ENCODE data around the gene S1PR5.
"Not testable (repeated sequence)": the region's sequence is repeated elsewhere in the genome, so short reads cannot be mapped to it uniquely, and the experiment has no call there.

The S1PR5 gene, protein sequence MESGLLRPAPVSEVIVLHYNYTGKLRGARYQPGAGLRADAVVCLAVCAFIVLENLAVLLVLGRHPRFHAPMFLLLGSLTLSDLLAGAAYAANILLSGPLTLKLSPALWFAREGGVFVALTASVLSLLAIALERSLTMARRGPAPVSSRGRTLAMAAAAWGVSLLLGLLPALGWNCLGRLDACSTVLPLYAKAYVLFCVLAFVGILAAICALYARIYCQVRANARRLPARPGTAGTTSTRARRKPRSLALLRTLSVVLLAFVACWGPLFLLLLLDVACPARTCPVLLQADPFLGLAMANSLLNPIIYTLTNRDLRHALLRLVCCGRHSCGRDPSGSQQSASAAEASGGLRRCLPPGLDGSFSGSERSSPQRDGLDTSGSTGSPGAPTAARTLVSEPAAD

DNA sequence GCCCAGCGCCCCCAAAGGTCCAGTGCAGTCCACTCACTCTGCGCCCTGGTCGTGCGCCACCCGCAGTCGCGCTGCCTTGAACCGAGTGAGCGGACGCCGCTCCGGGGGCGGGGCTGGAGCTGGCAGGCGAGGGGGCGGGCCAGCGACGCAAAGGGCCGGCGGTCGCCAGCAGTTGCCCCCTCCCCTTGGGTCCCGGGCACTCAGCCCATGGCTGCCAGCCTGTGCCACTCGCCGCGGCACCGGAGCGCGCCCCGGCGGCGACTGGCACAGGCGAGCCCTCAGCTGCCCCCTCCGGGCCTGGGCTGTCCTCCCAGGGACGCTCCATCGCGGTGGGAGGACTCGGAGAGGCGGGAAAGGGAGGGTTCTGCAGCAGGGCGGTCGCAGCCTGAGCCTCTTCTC lies at the start of gene S1PR5:
Gene S1PR5 (minus strand): TSS at position 87 of the 399 bp plus-strand sequence. CDS start 2,436 bp downstream, outside the sequence.
- in situ Hi-C loops (cut with HindIII; ENCODE audit: low sequenced_read_pairs) = no loop called here

DNA sequence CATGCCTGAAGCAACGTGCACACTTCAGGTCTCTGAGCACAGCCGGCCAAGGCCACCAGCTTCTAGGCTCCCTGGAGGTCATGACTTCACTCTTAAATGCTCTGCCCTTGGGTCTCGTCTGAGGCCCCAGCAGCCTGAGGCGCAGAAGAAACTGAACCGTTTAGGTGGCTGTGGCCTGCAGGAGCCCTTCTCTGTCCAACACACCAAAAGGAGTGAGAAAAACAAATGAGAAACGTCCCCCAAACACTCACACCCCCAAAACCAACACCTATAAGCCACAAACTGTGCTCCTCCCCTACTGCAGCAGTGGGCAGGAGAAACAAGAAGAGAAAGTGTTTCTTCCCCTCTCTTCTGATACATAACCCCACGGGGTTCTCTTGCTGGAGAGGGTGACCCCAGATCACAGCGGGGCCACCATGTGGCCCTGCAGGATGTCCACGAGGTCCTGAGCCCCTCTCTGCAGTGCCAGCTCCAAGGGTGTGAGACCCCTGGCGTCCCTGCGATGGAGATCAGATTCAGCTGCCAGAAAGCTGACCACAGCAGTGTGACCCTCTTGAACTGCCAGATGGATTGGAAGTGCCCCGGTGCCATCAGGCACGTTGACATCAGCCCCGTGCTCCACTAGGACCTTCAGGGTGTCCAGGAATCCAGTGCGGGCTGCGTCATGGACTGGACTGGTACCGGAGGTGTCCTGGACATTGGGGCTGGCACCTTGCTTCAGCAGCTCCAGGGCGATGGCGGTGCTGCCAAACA lies 49.6 kb upstream of the S1PR5 start:
- in situ Hi-C loops (cut with HindIII; ENCODE audit: low sequenced_read_pairs) = no loop called here

- in situ Hi-C loops (cut with HindIII; ENCODE audit: low sequenced_read_pairs) = no loop called here
These were observed 49.1 kb upstream of the S1PR5 start for GRCh38 chr19:10566408-10566657.

DNA sequence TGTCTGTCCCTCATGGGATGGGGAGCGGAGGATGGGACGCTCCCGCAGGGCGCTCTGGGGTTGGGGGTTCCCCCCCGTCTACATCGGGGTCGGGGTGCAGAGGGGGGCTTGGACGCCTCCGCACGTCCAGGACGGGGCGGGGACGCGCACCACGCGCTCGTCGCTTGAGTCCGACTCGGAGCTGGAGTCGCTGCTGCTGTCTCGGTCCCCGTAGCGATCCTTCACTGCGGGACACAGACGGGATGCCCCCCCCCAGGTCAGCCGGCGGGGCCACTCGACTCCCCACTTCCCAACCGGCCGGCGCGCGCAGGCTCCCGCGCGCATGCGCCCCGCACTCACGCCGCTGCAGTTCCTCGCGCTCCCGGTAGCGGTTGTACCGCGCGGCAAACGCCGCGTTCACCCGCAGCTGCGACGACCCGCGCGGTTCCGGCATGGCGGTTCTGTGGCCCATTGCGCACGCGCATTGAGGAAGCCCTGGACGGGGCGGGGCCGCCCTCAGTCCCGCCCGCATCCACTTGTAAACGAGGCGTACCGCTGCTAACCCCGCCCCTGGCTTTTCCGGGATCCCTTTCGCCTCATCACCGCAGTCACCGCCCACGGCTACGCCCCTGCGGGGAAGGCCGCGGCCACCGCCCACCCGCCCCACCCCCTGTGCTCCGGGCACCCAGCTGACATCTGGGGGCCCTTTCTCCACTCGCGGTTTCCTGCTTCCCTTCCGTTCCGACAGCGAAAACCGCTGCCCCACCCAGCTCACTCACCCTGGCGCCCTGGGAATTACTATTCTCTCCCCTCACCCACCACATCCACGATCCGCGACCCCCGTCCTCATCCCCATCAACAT lies 48.5 kb upstream of the S1PR5 start, which contains the start of gene KRI1:
Gene KRI1 (minus strand): TSS at position 444 of the 841 bp plus-strand sequence. CDS start 11 bp downstream, at position 433.
- in situ Hi-C loops (cut with HindIII; ENCODE audit: low sequenced_read_pairs) = no loop called here

DNA sequence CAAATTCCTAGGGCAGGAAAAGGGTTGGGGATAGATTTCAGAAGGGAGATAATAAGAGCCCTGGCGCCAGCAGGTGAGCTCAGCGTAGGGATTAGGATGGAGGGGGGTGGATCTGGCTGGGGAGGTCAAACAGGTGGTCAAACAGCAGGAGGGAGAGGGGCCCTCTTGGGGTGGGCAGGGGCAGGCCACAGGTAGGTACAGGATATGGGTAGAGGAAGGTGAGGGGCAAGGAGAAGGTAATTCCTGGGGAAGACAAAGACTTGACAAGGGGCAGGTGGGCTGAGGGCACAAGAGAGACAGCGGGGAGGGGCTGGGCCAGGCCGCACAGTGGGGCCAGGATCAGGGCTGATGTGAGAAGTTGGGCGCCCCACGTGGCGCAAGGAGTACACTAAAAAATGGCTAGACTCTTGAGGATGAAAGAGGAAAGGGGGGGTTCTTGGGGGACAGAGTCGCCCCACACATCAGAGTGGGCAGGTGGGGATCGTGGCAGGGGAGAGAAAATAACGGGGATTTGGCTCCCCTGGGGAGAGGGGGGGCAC lies 47.9 kb upstream of the S1PR5 start:
- in situ Hi-C loops (cut with HindIII; ENCODE audit: low sequenced_read_pairs) = no loop called here

DNA sequence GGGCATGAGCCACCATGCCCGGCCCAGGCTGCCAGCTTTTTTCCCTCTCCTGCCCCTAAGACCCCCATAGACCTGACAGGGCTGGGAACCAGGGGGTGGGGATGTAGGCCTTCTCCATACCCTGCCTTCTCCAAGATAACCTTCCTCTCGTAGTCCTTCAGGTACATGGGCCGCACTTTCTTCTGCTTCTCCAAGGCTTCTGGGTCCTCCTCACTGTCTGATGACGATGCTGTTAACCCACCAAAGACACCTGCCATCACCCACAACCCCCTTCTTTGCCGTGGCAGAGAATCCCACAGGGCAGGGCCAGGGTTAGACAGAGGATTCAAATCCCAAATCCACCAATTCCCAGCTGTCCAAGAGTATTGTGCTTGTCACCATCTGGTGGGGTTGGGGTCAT lies 45.4 kb upstream of the S1PR5 start:
- in situ Hi-C loops (cut with HindIII; ENCODE audit: low sequenced_read_pairs) = no loop called here

DNA sequence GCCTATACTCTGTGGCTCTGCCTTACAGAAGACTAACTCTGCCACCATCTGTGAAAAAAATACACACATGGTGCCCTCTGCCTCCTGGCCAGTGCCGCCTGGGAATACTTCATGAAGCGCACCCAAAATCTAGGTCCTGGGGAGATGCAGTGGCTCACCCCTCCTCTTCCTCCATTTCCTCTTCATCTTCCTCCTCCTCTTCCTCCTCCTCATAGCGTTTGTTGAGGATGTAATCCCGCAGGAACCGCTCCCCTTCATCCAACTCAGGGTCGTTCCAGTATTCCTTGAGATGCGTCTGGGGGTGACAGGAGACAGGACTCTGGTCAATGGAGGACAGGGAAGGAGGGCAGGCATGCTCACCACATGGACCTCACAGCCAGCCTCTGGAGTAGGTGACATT lies 42.9 kb upstream of the S1PR5 start:
- in situ Hi-C loops (cut with HindIII; ENCODE audit: low sequenced_read_pairs) = no loop called here

- in situ Hi-C loops (cut with HindIII; ENCODE audit: low sequenced_read_pairs) = no loop called here
These were observed 40.5 kb upstream of the S1PR5 start for GRCh38 chr19:10557603-10558197.

DNA sequence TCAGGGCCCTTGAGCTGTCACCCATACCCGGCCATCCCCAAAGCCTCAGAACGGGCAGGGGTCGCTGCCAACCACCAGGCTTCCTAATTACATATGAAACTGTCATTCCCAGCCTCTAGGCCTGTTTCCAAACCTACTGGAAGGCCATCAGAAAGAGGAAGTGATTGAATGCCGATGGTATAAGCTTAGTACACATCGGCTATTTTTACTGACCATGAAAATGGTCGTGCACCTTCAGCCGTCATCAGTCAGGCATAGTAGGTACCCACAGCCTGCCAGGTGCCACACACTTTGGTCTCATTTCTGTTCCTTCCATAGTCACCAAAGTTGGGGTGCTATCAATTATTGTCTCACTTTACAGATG lies 38.3 kb upstream of the S1PR5 start:
- in situ Hi-C loops (cut with HindIII; ENCODE audit: low sequenced_read_pairs) = no loop called here

GRCh38 chr19:10554760-10555609 lies 37.7 kb upstream of the S1PR5 start:
- in situ Hi-C loops (cut with HindIII; ENCODE audit: low sequenced_read_pairs) = no loop called here

- in situ Hi-C loops (cut with HindIII; ENCODE audit: low sequenced_read_pairs) = no loop called here
These were observed 36.7 kb upstream of the S1PR5 start for GRCh38 chr19:10553943-10554381.

GRCh38 chr19:10553087-10553667 lies 35.9 kb upstream of the S1PR5 start:
- in situ Hi-C loops (cut with HindIII; ENCODE audit: low sequenced_read_pairs) = no loop called here

- in situ Hi-C loops (cut with HindIII; ENCODE audit: low sequenced_read_pairs) = no loop called here
These were observed 35.3 kb upstream of the S1PR5 start for GRCh38 chr19:10552510-10553053.

DNA sequence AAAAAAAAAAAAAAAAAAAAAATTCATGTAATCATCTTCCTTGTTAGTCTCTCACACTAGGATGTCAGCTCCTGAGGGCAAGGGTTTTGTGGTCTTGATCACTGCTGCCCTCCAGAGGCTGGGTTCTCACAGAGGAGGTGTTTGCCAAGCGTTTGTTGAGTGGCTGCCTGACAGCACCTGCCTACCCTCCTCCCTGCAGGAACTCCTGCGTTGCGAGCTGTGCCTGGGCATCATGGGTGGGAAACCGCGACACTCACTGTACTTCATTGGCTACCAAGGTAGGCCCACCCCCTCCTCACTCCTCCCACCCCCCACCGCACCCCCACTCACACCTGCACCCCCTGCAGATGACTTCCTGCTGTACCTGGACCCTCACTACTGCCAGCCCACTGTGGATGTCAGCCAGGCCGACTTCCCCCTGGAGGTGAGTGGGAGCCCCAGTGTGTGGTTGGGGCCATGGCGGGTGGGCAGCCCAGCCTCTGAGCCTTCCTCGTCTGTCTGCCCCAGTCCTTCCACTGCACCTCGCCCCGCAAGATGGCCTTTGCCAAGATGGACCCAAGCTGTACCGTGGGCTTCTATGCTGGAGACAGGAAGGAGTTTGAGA lies 34.6 kb upstream of the S1PR5 start:
- in situ Hi-C loops (cut with HindIII; ENCODE audit: low sequenced_read_pairs) = no loop called here

GRCh38 chr19:10551006-10551405 lies 33.8 kb upstream of the S1PR5 start:
- in situ Hi-C loops (cut with HindIII; ENCODE audit: low sequenced_read_pairs) = not testable (repeated sequence)

DNA sequence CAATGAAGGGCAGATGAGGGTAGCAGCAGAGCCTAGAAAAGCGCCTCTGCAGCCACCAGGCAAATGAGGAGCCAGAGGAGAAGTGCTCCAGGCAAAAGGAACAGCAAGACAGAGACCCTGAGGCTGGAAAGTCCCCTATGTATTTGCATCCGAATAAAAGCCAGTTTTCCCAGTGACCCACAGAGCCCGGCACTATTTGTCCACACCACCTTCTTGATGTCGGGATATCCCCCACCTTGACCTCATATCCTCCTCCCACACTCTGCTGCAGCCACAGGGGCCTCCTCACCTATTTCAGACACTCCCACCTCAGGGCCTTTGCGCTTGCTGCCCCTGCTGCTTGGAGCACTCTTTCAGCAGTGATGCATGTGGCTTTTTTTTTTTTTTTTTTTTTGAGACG lies 33.1 kb upstream of the S1PR5 start:
- in situ Hi-C loops (cut with HindIII; ENCODE audit: low sequenced_read_pairs) = no loop called here

DNA sequence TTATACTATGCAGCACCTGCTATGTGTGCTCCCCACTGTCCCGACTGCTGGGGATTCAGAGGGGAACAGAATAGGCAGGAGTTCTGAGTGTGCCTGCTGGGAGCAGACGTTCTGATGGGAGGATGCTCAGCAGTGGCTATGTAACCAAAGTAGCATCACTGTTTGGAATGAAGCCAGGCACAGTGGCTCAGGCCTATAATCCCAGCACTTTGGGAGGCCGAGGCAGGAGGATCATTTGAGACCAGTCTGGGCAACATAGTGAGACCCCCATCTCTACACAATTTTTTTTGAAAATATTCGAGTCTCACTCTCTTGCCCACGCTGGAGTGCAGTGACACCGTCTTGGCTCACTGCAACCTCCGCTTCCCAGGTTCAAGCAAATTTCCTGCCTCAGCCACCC lies 32.5 kb upstream of the S1PR5 start:
- in situ Hi-C loops (cut with HindIII; ENCODE audit: low sequenced_read_pairs) = no loop called here

GRCh38 chr19:10548746-10549276 lies 31.6 kb upstream of the S1PR5 start:
- in situ Hi-C loops (cut with HindIII; ENCODE audit: low sequenced_read_pairs) = no loop called here

DNA sequence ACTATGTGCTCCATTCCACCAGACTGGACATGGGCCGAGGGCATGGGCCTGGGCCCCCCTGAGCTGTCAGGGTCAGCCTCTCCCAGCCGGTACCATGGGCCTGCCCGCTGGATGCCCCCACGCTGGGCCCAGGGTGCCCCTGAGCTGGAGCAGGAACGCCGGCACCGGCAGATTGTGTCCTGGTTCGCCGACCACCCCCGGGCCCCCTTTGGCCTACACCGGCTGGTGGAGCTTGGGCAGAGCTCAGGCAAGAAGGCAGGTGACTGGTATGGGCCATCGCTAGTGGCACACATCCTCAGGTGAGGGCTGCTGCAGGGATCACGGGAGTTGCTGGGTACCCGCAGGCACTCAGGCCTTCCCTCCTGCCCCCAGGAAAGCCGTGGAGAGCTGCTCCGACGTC lies 29.6 kb upstream of the S1PR5 start:
- in situ Hi-C loops (cut with HindIII; ENCODE audit: low sequenced_read_pairs) = no loop called here
